ENCODE data around the gene MKRN2.

MKRN2 gene

DNA sequence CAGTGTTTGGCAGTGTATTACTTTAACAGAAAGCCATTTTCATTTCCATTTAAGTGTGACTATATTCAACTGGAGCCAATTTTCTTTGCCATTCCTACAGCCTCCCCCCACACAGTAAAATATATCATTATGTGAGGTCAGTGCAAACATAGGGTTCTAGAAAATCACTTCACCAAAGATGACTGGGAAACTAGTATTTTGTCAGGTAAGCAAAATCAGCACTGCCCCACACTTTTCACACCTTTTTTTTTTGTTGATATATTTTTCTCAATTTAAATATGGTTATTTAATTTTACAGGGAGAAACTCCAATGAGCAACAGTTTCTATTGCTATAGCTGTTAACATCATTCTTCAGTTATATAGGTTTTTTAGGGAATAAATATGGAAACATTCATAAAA, 41.3 kb upstream of the MKRN2 start:
- H3K4me3 ChIP-seq (ENCODE audit: low read depth, low read length): no peak overlapping the region
- TF ChIP-seq, protein P1, sequence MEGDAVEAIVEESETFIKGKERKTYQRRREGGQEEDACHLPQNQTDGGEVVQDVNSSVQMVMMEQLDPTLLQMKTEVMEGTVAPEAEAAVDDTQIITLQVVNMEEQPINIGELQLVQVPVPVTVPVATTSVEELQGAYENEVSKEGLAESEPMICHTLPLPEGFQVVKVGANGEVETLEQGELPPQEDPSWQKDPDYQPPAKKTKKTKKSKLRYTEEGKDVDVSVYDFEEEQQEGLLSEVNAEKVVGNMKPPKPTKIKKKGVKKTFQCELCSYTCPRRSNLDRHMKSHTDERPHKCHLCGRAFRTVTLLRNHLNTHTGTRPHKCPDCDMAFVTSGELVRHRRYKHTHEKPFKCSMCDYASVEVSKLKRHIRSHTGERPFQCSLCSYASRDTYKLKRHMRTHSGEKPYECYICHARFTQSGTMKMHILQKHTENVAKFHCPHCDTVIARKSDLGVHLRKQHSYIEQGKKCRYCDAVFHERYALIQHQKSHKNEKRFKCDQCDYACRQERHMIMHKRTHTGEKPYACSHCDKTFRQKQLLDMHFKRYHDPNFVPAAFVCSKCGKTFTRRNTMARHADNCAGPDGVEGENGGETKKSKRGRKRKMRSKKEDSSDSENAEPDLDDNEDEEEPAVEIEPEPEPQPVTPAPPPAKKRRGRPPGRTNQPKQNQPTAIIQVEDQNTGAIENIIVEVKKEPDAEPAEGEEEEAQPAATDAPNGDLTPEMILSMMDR (IDR thresholded peaks at IDR 0.05; ENCODE audit: borderline replicate concordance, insufficient read depth, low read depth, low read length): no peak

- H3K4me3 ChIP-seq (ENCODE audit: low read depth, low read length): no peak overlapping the region
- TF ChIP-seq, protein P1 (IDR thresholded peaks at IDR 0.05; ENCODE audit: borderline replicate concordance, insufficient read depth, low read depth, low read length): no peak
Measured at GRCh38 chr3:12516873-12517272, 40.0 kb upstream of the MKRN2 start.

DNA sequence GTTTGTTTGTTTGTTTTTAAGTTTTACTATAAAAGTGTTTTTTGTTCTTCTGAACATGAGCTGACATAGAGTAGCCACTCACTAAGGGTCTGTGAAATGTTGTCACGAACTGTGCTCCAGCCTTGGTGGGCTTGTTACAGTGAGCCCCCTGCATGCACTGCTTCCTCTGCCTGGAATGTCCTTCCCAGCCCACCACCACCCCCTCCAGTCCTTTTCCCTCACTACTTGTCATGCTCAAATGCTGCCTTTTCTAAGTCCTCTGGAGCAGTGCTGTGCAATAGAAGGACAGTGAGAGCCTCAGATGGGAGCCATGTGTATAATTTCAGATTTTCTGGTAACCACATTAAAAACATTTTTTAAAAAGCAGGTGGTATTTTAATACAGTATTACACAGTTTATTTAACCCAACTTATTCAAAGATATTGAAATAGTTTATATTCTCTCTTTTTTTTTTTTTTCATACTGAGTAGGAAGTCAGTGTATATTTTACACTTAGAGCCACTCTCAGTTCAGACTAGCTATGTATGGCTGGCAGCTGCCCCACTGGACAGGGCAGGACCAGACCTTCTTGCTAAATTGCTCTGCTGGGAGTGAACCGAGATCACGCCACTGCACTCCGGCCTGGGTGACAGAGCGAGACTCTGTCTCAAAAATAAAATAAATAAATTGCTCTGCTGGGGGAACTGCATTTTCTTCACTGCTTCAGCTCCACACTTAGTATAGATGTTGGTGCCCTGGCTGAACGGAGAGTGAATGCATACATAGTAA, 38.4 kb upstream of the MKRN2 start:
- TF ChIP-seq, protein P1 (IDR thresholded peaks at IDR 0.05; ENCODE audit: borderline replicate concordance, insufficient read depth, low read depth, low read length): no peak

DNA sequence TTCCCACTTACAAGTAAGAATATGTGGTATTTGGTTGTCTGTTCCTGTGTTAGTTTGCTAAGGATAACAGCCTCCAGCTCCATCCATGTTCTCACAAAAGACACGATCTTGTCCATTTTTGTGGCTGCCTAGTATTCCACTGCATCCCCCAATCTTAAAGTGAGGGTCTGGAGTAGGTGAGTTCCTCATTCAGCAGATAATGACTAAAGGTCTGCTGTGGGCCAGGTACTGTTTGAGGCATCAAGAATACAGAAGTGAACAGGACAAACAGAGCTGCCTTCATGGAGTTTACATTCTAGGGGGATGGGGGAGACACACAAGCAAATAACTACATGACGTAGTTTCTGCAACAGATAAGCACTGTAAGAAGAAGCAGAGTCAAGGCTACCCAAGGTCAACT, 35.9 kb upstream of the MKRN2 start:
- TF ChIP-seq, protein P1 (IDR thresholded peaks at IDR 0.05; ENCODE audit: borderline replicate concordance, insufficient read depth, low read depth, low read length): no peak
- H3K4me3 ChIP-seq (ENCODE audit: low read depth, low read length): no peak overlapping the region

More for the DNA sequence above, 38.4 kb upstream of the MKRN2 start:
- no peak overlapping the region for H3K4me3 ChIP-seq (ENCODE audit: low read depth, low read length)

GRCh38 chr3:12522721-12523120, 34.2 kb upstream of the MKRN2 start:
- no peak overlapping the region for H3K4me3 ChIP-seq (ENCODE audit: low read depth, low read length)
- TF ChIP-seq, protein P1 (IDR thresholded peaks at IDR 0.05; ENCODE audit: borderline replicate concordance, insufficient read depth, low read depth, low read length): no peak

DNA sequence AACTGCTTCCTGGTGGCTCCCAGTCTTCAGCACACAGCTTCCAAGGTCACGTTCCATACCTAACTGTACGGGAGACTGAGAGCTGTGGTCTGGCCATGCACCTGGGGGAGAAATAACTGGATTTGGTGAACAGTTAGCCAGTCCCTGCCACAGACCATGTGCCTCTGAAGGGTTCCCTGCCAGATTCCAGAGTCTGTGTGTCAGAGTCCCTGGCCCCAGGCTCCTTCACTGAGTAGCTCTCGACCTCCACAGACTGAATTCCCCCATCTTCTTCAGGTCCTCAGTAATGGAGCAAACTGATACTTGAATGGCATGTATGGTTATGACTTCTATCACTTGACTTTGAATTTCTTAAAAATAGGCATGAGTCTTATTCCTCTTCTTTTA, 29.1 kb upstream of the MKRN2 start:
- TF ChIP-seq, protein P1 (IDR thresholded peaks at IDR 0.05; ENCODE audit: borderline replicate concordance, insufficient read depth, low read depth, low read length): no peak

GRCh38 chr3:12532182-12532581, 24.7 kb upstream of the MKRN2 start:
- TF ChIP-seq, protein P1 (IDR thresholded peaks at IDR 0.05; ENCODE audit: borderline replicate concordance, insufficient read depth, low read depth, low read length): no peak
- H3K4me3 ChIP-seq (ENCODE audit: low read depth, low read length): no peak overlapping the region

More for the DNA sequence above, 29.1 kb upstream of the MKRN2 start:
- H3K4me3 ChIP-seq (ENCODE audit: low read depth, low read length): no peak overlapping the region
